Urothelium cell line (cell line): ENCODE measurements around the gene SLC28A3.
A peak's percentile ranks its signal among the peaks of the same experiment; 100 is the strongest.

Experiments
- DNase-seq: peaks from one replicate; pipeline ENCODE4 v3.0.0; 2011; ENCODE audit warnings: low spot score, mixed read lengths
- FAIRE-seq: peaks from 2 replicates; lab custom pipeline; 2011; peaks lifted over from hg19 to GRCh38; lab: Jason Lieb, UNC

The SLC28A3 gene

GRCh38 chr9:84339962-84340361, 596 bp downstream of the SLC28A3 start:
- FAIRE-seq (no peak), DNase-seq (no peak)

- DNase-seq (no peak), FAIRE-seq (no peak)
Observed at GRCh38 chr9:84339503-84339902, 1.1 kb downstream of the SLC28A3 start.

GRCh38 chr9:84338792-84339191, 1.8 kb downstream of the SLC28A3 start:
- DNase-seq, result no peak
- FAIRE-seq, result no peak

- DNase-seq, result no peak
Observed at GRCh38 chr9:84337252-84337651, 3.3 kb downstream of the SLC28A3 start.

GRCh38 chr9:84331119-84331809, 9.3 kb downstream of the SLC28A3 start:
- no peak for DNase-seq

More at GRCh38 chr9:84337252-84337651, 3.3 kb downstream of the SLC28A3 start:
- FAIRE-seq, result no peak

GRCh38 chr9:84330246-84330645, 10.3 kb downstream of the SLC28A3 start:
- FAIRE-seq (no peak), DNase-seq (no peak)

More at GRCh38 chr9:84331119-84331809, 9.3 kb downstream of the SLC28A3 start:
- no peak for FAIRE-seq

GRCh38 chr9:84327184-84327583, 13.4 kb downstream of the SLC28A3 start:
- FAIRE-seq (no peak), DNase-seq (no peak)

GRCh38 chr9:84325347-84325973, 15.1 kb downstream of the SLC28A3 start:
- DNase-seq, result peak; percentile 50
- no peak for FAIRE-seq

GRCh38 chr9:84324811-84325210, 15.7 kb downstream of the SLC28A3 start:
- DNase-seq, result no peak
- FAIRE-seq, result no peak

- no peak for FAIRE-seq
- DNase-seq, result no peak
Observed at GRCh38 chr9:84323858-84324257, 16.7 kb downstream of the SLC28A3 start.

- no peak for FAIRE-seq
- peak; percentile 63 for DNase-seq
Observed at GRCh38 chr9:84322828-84323227, 17.7 kb downstream of the SLC28A3 start.

GRCh38 chr9:84320231-84320630, 20.3 kb downstream of the SLC28A3 start:
- DNase-seq (no peak), FAIRE-seq (no peak)

GRCh38 chr9:84319632-84320031, 20.9 kb downstream of the SLC28A3 start:
- FAIRE-seq (no peak), DNase-seq (no peak)

GRCh38 chr9:84318981-84319380, 21.6 kb downstream of the SLC28A3 start:
- DNase-seq, result no peak
- no peak for FAIRE-seq

- no peak for DNase-seq
Observed at GRCh38 chr9:84317563-84317962, 23.0 kb downstream of the SLC28A3 start.

GRCh38 chr9:84315278-84315877, 25.2 kb downstream of the SLC28A3 start:
- no peak for FAIRE-seq
- DNase-seq, result peak; percentile 48

More at GRCh38 chr9:84317563-84317962, 23.0 kb downstream of the SLC28A3 start:
- FAIRE-seq, result no peak

- FAIRE-seq, result no peak
- DNase-seq, result no peak
Observed at GRCh38 chr9:84314306-84314705, 26.3 kb downstream of the SLC28A3 start.

GRCh38 chr9:84310883-84311282, 29.7 kb downstream of the SLC28A3 start:
- DNase-seq (no peak), FAIRE-seq (no peak)

- no peak for FAIRE-seq
- DNase-seq, result no peak
Observed at GRCh38 chr9:84305497-84306131, 34.9 kb downstream of the SLC28A3 start.

- FAIRE-seq (no peak), DNase-seq (no peak)
Observed at GRCh38 chr9:84304166-84304565, 36.4 kb downstream of the SLC28A3 start.

- no peak for FAIRE-seq
- DNase-seq, result no peak
Observed at GRCh38 chr9:84303061-84303460, 37.5 kb downstream of the SLC28A3 start.

GRCh38 chr9:84301851-84302250, 38.7 kb downstream of the SLC28A3 start:
- DNase-seq (no peak), FAIRE-seq (no peak)
